ENCODE results near the gene SIM2.

SIM2 gene

GRCh38 chr21:36686955-36687354 lies 12.0 kb upstream of the SIM2 start:
- DNase-seq: no peak

GRCh38 chr21:36688324-36688723 lies 10.6 kb upstream of the SIM2 start:
- no peak for DNase-seq

- DNase-seq: no peak
These were observed 9.6 kb upstream of the SIM2 start for GRCh38 chr21:36689324-36689723.

- no peak for DNase-seq
These were observed 8.0 kb upstream of the SIM2 start for GRCh38 chr21:36690628-36691554.

- no peak for DNase-seq
These were observed 7.3 kb upstream of the SIM2 start for GRCh38 chr21:36691555-36692041.

GRCh38 chr21:36692114-36692834 lies 6.6 kb upstream of the SIM2 start:
- no peak for DNase-seq

- DNase-seq: no peak
These were observed 6.0 kb upstream of the SIM2 start for GRCh38 chr21:36692835-36693488.

GRCh38 chr21:36693489-36694030 lies 5.4 kb upstream of the SIM2 start:
- DNase-seq: no peak

- DNase-seq: peak; percentile 45
These were observed 4.8 kb upstream of the SIM2 start for GRCh38 chr21:36694031-36694515.

- DNase-seq: no peak
These were observed 4.2 kb upstream of the SIM2 start for GRCh38 chr21:36694593-36695282.

- no peak for DNase-seq
These were observed 3.7 kb upstream of the SIM2 start for GRCh38 chr21:36695283-36695634.

GRCh38 chr21:36695671-36696389 lies 3.1 kb upstream of the SIM2 start:
- DNase-seq: no peak

- DNase-seq: no peak
These were observed 2.4 kb upstream of the SIM2 start for GRCh38 chr21:36696390-36697059.

GRCh38 chr21:36697060-36697850 lies 1.7 kb upstream of the SIM2 start:
- no peak for DNase-seq

GRCh38 chr21:36697851-36698384 lies 997 bp upstream of the SIM2 start:
- no peak for DNase-seq

GRCh38 chr21:36698385-36698980 lies 432 bp upstream of the SIM2 start:
- DNase-seq: no peak

GRCh38 chr21:36699546-36700294 lies 805 bp downstream of the SIM2 start:
- DNase-seq: no peak

GRCh38 chr21:36700295-36700970 lies 1.5 kb downstream of the SIM2 start:
- DNase-seq: no peak

Data from EL (cell line).